ENCODE results near the gene NLGN1. TPM values are rescaled to one million over a fixed set of nuclear protein-coding genes. Genes with fewer than 3 reads are reported as not detected.

The NLGN1 gene
- total RNA-seq, 1 experiment from 2014 or later = 3.2 TPM

GRCh38 chr3:174276826-174277225 lies 879.3 kb downstream of the NLGN1 start:
- no peaks in the 10 kb centered on the region for H3K36me3 ChIP-seq
- no peak overlapping the region for H3K27ac ChIP-seq
- no peak for DNase-seq (ENCODE audit: low read depth in 1 of 2, low spot score in 2 of 2)
- H3K27me3 ChIP-seq (replicated peaks) = no peaks in the 10 kb centered on the region
- H3K4me3 ChIP-seq = no peak overlapping the region
- H3K9me3 ChIP-seq (replicated peaks) = no peaks in the 10 kb centered on the region
- H3K4me1 ChIP-seq (replicated peaks) = no peaks in the 10 kb centered on the region

- Histone ChIP-seq H3K36me3 (no peaks in the 10 kb centered on the region), H3K4me1 (replicated peaks) (no peaks in the 10 kb centered on the region), H3K4me3 (no peak overlapping the region), H3K27ac (no peak overlapping the region), H3K9me3 (replicated peaks) (no peaks in the 10 kb centered on the region), H3K27me3 (replicated peaks) (no peaks in the 10 kb centered on the region)
- DNase-seq (ENCODE audit: low read depth in 1 of 2, low spot score in 2 of 2) = no peak
These were observed 880.5 kb downstream of the NLGN1 start for GRCh38 chr3:174278094-174278493.

- Histone ChIP-seq H3K4me3 (no peak overlapping the region), H3K36me3 (no peaks in the 10 kb centered on the region), H3K27ac (no peak overlapping the region), H3K27me3 (replicated peaks) (no peaks in the 10 kb centered on the region), H3K4me1 (replicated peaks) (no peaks in the 10 kb centered on the region), H3K9me3 (replicated peaks) (no peaks in the 10 kb centered on the region)
- DNase-seq (ENCODE audit: low read depth in 1 of 2, low spot score in 2 of 2) = no peak
These were observed 882.6 kb downstream of the NLGN1 start for GRCh38 chr3:174280186-174280585.

- DNase-seq (ENCODE audit: low read depth in 1 of 2, low spot score in 2 of 2) = no peak
- no peaks in the 10 kb centered on the region for H3K4me1 ChIP-seq (replicated peaks)
- H3K27me3 ChIP-seq (replicated peaks) = no peaks in the 10 kb centered on the region
- no peak overlapping the region for H3K4me3 ChIP-seq
- H3K27ac ChIP-seq = no peak overlapping the region
- no peaks in the 10 kb centered on the region for H3K36me3 ChIP-seq
- H3K9me3 ChIP-seq (replicated peaks) = no peaks in the 10 kb centered on the region
These were observed 887.8 kb downstream of the NLGN1 start for GRCh38 chr3:174285242-174285864.

- Histone ChIP-seq H3K4me3 (no peak overlapping the region), H3K4me1 (replicated peaks) (no peaks in the 10 kb centered on the region), H3K27ac (no peak overlapping the region), H3K27me3 (replicated peaks) (no peaks in the 10 kb centered on the region), H3K36me3 (no peaks in the 10 kb centered on the region), H3K9me3 (replicated peaks) (no peaks in the 10 kb centered on the region)
- no peak for DNase-seq (ENCODE audit: low read depth in 1 of 2, low spot score in 2 of 2)
These were observed 890.2 kb downstream of the NLGN1 start for GRCh38 chr3:174287705-174288104.

GRCh38 chr3:174294616-174295015 lies 897.1 kb downstream of the NLGN1 start:
- Histone ChIP-seq H3K27me3 (replicated peaks) (no peaks in the 10 kb centered on the region), H3K4me1 (replicated peaks) (no peaks in the 10 kb centered on the region), H3K4me3 (no peak overlapping the region), H3K36me3 (no peaks in the 10 kb centered on the region), H3K9me3 (replicated peaks) (no peaks in the 10 kb centered on the region), H3K27ac (no peak overlapping the region)
- DNase-seq (ENCODE audit: low read depth in 1 of 2, low spot score in 2 of 2) = no peak

DNA sequence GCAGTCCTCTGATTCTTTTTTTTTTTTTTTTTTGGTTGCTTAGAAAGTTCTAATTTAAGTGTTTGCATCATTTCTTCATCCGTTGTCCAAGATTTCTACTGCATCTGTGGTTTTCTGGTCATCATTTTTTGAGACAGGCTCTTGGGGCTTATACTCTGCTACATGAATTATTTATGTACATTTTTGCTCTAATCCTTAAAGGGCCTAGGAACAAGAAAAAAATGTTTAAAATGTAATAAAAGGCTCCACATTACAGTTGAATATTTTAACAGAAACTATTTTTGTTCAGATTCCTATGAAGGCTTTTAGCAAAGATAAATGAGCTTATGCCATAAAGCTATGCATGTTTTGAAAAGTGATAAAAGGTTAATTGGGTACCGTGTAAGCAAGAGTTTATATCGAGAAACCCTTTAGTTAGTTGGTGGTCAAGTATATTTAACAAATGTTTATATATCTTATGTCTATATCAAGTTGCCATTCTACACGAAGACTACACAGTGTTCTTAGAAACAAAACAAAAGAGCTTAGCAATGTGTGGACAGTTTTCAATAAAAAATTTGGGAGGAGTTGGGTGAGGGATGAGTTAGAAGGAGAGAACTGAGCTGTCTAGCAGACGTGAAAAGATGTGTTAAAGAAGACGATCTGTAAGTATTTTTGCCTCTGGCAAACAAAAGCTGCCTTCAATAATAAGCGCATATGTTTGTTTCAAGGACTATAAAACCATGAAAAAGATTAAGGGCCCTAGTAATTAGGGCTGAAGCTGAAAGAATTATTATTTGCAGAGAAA lies 898.0 kb downstream of the NLGN1 start:
- no peaks in the 10 kb centered on the region for H3K27me3 ChIP-seq (replicated peaks)
- H3K4me3 ChIP-seq = no peak overlapping the region
- DNase-seq (ENCODE audit: low read depth in 1 of 2, low spot score in 2 of 2) = no peak

DNA sequence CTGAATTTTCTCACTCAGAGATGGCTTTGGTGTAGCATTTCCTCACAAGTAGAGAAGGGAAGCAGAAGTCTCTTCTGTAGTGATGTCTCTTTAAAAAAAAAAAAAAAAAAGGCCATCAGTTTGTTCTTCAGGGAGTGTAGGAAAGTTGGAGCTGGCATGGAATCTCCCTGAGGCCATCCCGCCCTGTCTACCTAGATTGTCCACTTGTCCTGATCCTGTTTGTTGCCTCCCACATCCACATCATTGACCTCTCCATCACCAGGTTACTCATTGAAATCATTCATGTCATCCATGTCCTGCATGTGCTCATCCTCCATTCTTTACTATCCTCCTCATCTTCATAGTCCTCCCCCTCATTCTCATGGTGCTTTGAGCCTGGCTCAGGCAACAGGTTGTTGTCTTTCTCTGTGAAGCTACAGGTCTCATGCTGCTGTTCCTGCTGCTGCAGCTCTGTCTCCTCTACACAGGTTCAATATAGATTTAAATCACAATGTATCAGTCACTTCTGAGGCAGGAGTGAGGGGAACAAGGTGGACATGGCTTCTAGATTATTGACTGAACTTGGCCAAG lies 905.3 kb downstream of the NLGN1 start:
- Histone ChIP-seq H3K9me3 (replicated peaks) (no peaks in the 10 kb centered on the region), H3K27me3 (replicated peaks) (no peaks in the 10 kb centered on the region), H3K27ac (no peak overlapping the region), H3K4me3 (no peak overlapping the region), H3K4me1 (replicated peaks) (no peaks in the 10 kb centered on the region), H3K36me3 (no peaks in the 10 kb centered on the region)
- DNase-seq (ENCODE audit: low read depth in 1 of 2, low spot score in 2 of 2) = no peak

More for the DNA sequence above, 898.0 kb downstream of the NLGN1 start:
- Histone ChIP-seq H3K4me1 (replicated peaks) (no peaks in the 10 kb centered on the region), H3K36me3 (no peaks in the 10 kb centered on the region), H3K9me3 (replicated peaks) (no peaks in the 10 kb centered on the region), H3K27ac (no peak overlapping the region)

DNA sequence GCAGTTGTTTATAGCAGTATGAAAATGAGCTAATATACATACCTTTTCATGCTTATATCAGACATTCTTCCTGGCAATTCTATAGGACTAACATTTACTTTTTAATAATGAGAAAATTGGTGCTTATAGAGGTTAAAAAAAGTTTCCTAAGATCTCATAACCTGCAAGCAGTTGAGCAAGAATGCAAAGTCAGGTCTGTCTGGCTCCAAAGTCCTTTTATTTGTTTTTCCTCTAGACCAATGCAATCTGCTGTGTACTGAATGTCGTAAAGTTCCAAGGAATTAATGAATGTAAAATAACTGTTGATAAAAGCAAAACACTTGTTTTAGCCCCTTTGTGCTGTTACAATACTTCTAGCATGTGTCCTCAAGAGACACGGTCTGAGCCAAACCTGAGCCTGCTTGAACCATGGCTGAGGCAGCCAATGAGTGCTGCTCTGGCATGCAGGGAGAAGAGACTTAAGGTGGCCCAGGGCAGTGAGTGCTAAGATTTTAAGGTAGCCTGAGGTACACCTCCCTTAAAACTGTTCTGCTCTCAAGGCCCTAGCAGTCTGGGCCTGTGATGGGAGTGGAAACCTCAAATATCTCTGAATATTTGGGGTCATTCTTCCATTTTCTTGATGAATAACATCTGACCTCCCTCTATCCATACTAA lies 906.5 kb downstream of the NLGN1 start:
- no peaks in the 10 kb centered on the region for H3K4me1 ChIP-seq (replicated peaks)
- no peaks in the 10 kb centered on the region for H3K27me3 ChIP-seq (replicated peaks)
- no peaks in the 10 kb centered on the region for H3K36me3 ChIP-seq
- no peak overlapping the region for H3K27ac ChIP-seq
- no peaks in the 10 kb centered on the region for H3K9me3 ChIP-seq (replicated peaks)
- DNase-seq (ENCODE audit: low read depth in 1 of 2, low spot score in 2 of 2) = no peak
- H3K4me3 ChIP-seq = no peak overlapping the region

DNA sequence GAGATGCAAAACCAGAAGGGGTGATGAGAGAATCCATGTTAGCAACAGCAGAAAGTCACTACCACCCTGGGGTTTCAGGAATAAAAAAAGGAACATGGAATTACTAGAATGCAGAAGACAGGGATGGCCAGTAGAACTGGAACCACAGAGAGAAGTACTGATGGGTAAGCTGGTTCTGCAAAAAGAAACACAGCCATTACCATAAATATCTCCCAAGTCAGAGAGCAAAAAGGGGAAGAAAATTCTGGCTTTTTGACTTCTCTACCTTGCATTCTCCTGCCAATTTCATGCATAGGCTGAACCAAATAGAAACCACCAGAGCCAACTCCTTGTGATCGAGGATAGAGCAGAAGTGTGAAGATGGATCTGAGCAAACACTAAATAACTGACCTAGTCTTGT lies 911.2 kb downstream of the NLGN1 start:
- Histone ChIP-seq H3K36me3 (no peaks in the 10 kb centered on the region), H3K27me3 (replicated peaks) (no peaks in the 10 kb centered on the region), H3K4me1 (replicated peaks) (no peaks in the 10 kb centered on the region), H3K4me3 (no peak overlapping the region), H3K27ac (no peak overlapping the region), H3K9me3 (replicated peaks) (no peaks in the 10 kb centered on the region)
- no peak for DNase-seq (ENCODE audit: low read depth in 1 of 2, low spot score in 2 of 2)

DNA sequence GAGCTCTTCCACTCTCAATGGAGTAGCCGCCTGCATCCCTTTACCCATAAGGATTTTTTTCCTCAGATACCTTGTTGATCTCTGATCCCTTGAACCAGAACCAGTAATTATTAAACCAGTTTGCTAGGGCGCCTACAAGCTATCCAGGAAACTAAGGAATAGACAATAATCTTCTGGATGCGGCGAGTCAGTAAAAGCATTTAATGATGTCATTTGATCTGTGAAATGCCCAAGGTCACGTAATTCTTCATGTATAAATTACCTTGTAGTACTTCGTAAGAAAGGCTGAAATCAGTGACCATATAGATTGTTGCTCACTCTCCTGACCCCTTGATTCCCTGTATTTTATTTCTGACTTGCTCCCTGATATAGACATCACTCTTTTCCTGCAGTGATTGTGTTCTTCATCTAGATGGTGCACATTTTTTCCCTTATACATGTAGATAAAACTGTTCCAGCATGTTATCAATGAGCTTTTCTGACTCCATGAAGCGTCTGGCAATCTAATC lies 913.0 kb downstream of the NLGN1 start:
- H3K4me3 ChIP-seq = no peak overlapping the region
- no peaks in the 10 kb centered on the region for H3K27me3 ChIP-seq (replicated peaks)
- H3K9me3 ChIP-seq (replicated peaks) = no peaks in the 10 kb centered on the region
- H3K4me1 ChIP-seq (replicated peaks) = no peaks in the 10 kb centered on the region
- H3K36me3 ChIP-seq = no peaks in the 10 kb centered on the region
- no peak for DNase-seq (ENCODE audit: low read depth in 1 of 2, low spot score in 2 of 2)
- no peak overlapping the region for H3K27ac ChIP-seq

DNA sequence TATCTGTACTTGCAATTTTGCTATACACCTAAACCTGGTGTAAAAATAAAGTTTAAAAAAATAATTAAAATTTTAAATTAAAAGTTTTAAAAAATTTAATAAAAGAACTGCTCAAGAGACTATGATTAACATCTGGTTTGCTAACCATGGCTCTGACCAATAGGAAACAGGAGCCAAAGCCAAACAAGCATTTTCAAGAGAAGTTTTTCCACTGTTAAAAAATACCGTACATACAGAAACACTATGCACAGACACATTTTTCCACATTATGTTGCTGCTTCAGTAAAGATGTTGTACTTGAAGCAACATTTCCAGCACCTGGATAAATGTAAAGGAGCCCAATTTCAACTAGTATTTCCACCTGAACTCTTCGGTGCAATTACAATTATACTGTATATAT lies 917.7 kb downstream of the NLGN1 start:
- no peaks in the 10 kb centered on the region for H3K9me3 ChIP-seq (replicated peaks)
- no peaks in the 10 kb centered on the region for H3K27me3 ChIP-seq (replicated peaks)
- H3K27ac ChIP-seq = no peak overlapping the region
- no peak overlapping the region for H3K4me3 ChIP-seq
- no peaks in the 10 kb centered on the region for H3K4me1 ChIP-seq (replicated peaks)
- no peak for DNase-seq (ENCODE audit: low read depth in 1 of 2, low spot score in 2 of 2)
- H3K36me3 ChIP-seq = no peaks in the 10 kb centered on the region

DNA sequence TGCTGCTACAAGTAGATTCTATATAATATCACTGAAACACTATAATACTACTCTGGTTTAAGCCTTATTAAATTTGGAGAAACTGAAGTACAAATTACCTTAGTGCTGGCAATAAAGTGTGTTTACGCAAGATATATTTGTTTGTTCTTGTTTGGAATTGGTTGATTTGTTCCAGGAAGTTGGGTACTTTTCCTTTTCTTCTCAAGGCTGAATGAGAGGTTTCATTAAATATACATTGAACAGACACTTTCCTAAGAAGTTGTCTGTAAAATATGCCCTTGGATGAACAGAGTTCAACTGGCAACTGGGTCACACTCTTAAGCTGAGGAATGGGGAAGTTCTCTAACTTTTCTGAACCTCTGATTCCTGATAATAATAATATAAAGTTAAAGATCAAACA lies 919.5 kb downstream of the NLGN1 start:
- no peaks in the 10 kb centered on the region for H3K36me3 ChIP-seq
- no peak overlapping the region for H3K4me3 ChIP-seq
- no peaks in the 10 kb centered on the region for H3K9me3 ChIP-seq (replicated peaks)
- no peak overlapping the region for H3K27ac ChIP-seq
- no peaks in the 10 kb centered on the region for H3K27me3 ChIP-seq (replicated peaks)
- H3K4me1 ChIP-seq (replicated peaks) = no peaks in the 10 kb centered on the region
- DNase-seq (ENCODE audit: low read depth in 1 of 2, low spot score in 2 of 2) = no peak

- Histone ChIP-seq H3K4me1 (replicated peaks) (no peaks in the 10 kb centered on the region), H3K36me3 (no peaks in the 10 kb centered on the region), H3K27ac (no peak overlapping the region), H3K4me3 (no peak overlapping the region), H3K9me3 (replicated peaks) (no peaks in the 10 kb centered on the region), H3K27me3 (replicated peaks) (no peaks in the 10 kb centered on the region)
- DNase-seq (ENCODE audit: low read depth in 1 of 2, low spot score in 2 of 2) = no peak
These were observed 920.6 kb downstream of the NLGN1 start for GRCh38 chr3:174318181-174318580.

All from SJSA1 (cell line).